Measurements from ENCODE around the gene COL4A1.

COL4A1 gene

DNA sequence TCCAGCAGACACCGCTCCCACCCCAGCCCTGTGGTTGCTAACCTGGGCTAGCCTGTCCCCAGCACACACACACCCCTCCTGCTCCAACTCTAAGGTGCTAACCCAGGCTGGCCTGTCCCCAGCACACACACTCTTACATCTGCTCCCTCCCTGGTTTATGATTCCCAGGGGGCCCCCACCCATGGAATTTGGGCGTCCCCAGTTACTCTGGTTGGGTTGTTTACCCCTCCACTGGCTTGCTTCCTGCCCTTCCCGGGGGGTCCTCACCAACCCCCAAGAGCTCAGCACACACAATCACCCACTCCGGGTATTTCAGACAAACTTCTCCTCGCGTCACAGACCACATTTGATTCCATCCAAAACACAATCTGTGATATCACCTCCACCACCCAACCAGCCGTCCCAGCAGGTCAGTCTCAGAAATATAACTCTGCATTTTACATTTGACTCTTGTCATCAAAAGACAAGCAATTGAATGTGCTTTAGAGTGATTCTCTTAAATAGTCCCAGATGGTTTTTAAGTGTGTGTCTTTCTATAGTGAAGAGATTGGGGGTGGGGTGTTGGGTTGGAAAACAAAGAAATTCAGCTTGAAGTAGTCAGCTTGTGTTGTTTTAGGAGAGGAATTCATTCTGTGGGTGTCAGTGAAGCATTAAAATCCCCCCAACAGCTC is 20.2 kb upstream of the COL4A1 start:
- TF ChIP-seq TEAD4 (IDR thresholded peaks at IDR 0.05) (0 out of 2 replicates have a peak, but pooled peaks have one; percentile 20), FOXM1 (IDR thresholded peaks at IDR 0.05; ENCODE audit: borderline replicate concordance, low read depth) (no peak)

- TF ChIP-seq CEBPB (IDR thresholded peaks at IDR 0.05), result no peak
- TF ChIP-seq REST (IDR thresholded peaks at IDR 0.05; ENCODE audit: low read depth), result no peak
- no peak for TF ChIP-seq TCF12 (IDR thresholded peaks at IDR 0.05; ENCODE audit: low read depth)
- TF ChIP-seq ZBTB7A (IDR thresholded peaks at IDR 0.05; ENCODE audit: low read depth), result no peak
- TF ChIP-seq YY1 (IDR thresholded peaks at IDR 0.05; ENCODE audit: low read depth), result no peak
- TF ChIP-seq RAD21 (IDR thresholded peaks at IDR 0.05; ENCODE audit: low read depth), result no peak
- TF ChIP-seq MAX (IDR thresholded peaks at IDR 0.05), result no peak
Observed at GRCh38 chr13:110326263-110326904, 19.4 kb upstream of the COL4A1 start.

DNA sequence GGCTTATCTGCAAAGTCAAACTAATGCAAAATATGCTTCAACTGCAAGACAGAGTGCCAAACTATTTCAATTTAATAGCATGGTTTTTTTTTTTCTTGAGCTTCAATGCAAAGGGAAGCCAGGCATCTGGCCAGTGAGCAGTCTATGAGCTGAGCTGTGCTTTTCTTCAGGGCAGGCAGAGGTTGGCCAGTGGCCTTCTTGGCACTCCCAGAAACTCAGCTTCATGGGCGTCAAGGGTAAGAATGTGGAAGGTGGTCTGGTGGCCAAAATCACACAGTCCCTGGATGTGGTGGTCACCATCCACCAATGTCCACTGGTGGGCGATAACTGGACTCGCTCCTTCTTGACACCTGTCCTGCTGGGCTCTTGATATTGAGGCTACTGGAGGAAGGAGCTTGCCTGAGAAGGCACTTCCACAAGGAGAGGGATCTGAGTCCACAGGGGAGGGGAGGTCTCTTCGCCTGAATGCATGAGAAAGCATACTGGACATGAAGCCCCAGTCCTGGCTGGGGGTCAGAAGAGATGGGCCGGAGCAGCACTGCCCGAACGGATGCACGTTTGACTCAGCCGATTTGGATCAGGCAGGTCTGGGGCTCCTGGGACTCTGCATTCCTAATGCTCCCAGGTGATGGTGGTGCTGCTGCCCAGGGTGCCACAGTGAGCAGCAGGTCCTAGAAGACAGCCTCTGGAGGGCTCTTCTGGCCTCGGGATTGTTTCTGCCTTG is 17.2 kb upstream of the COL4A1 start:
- TF ChIP-seq REST (IDR thresholded peaks at IDR 0.05; ENCODE audit: low read depth) (no peak), YY1 (IDR thresholded peaks at IDR 0.05; ENCODE audit: low read depth) (no peak), EP300 (IDR thresholded peaks at IDR 0.05; ENCODE audit: borderline replicate concordance) (no peak), CEBPB (IDR thresholded peaks at IDR 0.05) (no peak), TCF12 (IDR thresholded peaks at IDR 0.05; ENCODE audit: low read depth) (no peak), RAD21 (IDR thresholded peaks at IDR 0.05; ENCODE audit: low read depth) (no peak), EGR1 (IDR thresholded peaks at IDR 0.05) (no peak), TAF1 (IDR thresholded peaks at IDR 0.05; ENCODE audit: low read depth) (no peak), CREB1 (IDR thresholded peaks at IDR 0.05; ENCODE audit: low read depth) (no peak), FOXM1 (IDR thresholded peaks at IDR 0.05; ENCODE audit: borderline replicate concordance, low read depth) (no peak), NFIC (IDR thresholded peaks at IDR 0.05) (no peak), TEAD4 (IDR thresholded peaks at IDR 0.05) (no peak), ZBTB7A (IDR thresholded peaks at IDR 0.05; ENCODE audit: low read depth) (no peak), MAX (IDR thresholded peaks at IDR 0.05) (no peak)
- TF ChIP-seq, protein P1, sequence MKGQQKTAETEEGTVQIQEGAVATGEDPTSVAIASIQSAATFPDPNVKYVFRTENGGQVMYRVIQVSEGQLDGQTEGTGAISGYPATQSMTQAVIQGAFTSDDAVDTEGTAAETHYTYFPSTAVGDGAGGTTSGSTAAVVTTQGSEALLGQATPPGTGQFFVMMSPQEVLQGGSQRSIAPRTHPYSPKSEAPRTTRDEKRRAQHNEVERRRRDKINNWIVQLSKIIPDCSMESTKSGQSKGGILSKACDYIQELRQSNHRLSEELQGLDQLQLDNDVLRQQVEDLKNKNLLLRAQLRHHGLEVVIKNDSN (IDR thresholded peaks at IDR 0.05), result no peak

GRCh38 chr13:110323172-110323891 is 16.4 kb upstream of the COL4A1 start:
- TF ChIP-seq TEAD4 (IDR thresholded peaks at IDR 0.05) (peak; percentile 21; the same call in 1 of the 2 replicates), NFIC (IDR thresholded peaks at IDR 0.05) (no peak)

GRCh38 chr13:110322828-110323171 is 15.8 kb upstream of the COL4A1 start:
- TF ChIP-seq TEAD4 (IDR thresholded peaks at IDR 0.05), result no peak

DNA sequence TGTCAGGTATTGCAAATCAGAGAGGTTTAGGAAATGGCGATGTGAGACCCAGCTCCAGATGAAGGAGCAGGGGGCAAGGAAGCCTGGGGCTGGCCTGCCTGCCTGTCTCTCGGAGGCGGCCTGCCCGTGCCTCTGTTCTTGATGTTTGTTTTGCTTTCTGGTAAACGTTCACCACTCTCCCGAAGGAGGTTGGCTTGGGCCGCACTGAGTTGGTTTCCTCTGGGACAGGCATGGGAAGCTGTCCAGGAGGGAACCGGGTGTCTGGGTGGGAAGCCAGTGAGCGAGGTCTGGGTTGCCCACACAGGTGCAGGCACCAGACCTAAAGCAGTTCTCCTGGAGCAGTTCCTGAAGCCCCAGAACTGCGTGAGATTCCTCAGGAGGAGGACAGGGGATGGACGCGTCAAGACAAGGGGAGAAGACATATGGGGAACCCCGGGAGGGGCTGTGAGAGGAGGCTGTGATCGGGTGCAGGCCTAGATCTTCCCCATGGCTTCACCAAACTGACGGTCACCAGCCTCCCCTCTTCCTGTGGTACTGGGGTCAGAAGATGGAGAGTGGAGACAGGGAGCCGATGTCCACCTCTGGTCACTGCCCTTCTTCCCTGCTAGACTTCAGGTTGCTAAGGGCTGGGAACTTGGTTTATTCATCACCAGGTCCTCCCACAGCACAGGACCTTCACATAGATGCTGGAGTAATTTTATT is 15.3 kb upstream of the COL4A1 start:
- TF ChIP-seq NFIC (IDR thresholded peaks at IDR 0.05) (no peak), RAD21 (IDR thresholded peaks at IDR 0.05; ENCODE audit: low read depth) (no peak), FOXM1 (IDR thresholded peaks at IDR 0.05; ENCODE audit: borderline replicate concordance, low read depth) (no peak), EP300 (IDR thresholded peaks at IDR 0.05; ENCODE audit: borderline replicate concordance) (no peak), ZBTB7A (IDR thresholded peaks at IDR 0.05; ENCODE audit: low read depth) (no peak), TCF12 (IDR thresholded peaks at IDR 0.05; ENCODE audit: low read depth) (no peak), MAX (IDR thresholded peaks at IDR 0.05) (no peak), CREB1 (IDR thresholded peaks at IDR 0.05; ENCODE audit: low read depth) (no peak), EGR1 (IDR thresholded peaks at IDR 0.05) (no peak), YY1 (IDR thresholded peaks at IDR 0.05; ENCODE audit: low read depth) (no peak), REST (IDR thresholded peaks at IDR 0.05; ENCODE audit: low read depth) (no peak), TAF1 (IDR thresholded peaks at IDR 0.05; ENCODE audit: low read depth) (no peak), TEAD4 (IDR thresholded peaks at IDR 0.05) (no peak), CEBPB (IDR thresholded peaks at IDR 0.05) (no peak)
- TF ChIP-seq, protein P1 (IDR thresholded peaks at IDR 0.05), result no peak

Data from Ishikawa (cell line).